Left lung (tissue), 10 donors: Measurements from ENCODE around the gene TSC22D3. TPM values are rescaled to one million over a fixed set of nuclear protein-coding genes. Genes with fewer than 3 reads are reported as not detected.

Experiments
- ATAC-seq: fragments of 200-7000 bp; cut with Tn5 transposase; one replicate; pipeline ENCODE4 v1.9.1; 2020; ENCODE audit warnings: moderate library complexity
- DNase-seq, 4 donors: peaks; one replicate each; pipeline ENCODE4 v3.0.0-alpha.2; 2013 to 2020
- H3K27ac ChIP-seq, 2 donors: fragments of 200-600 bp; sonication (generic) in 1 of 2; one replicate each; pipeline versions ENCODE4 v1.5.0 to v1.8.0; 2020 to 2021
- H3K27me3 ChIP-seq, 2 donors: fragments of 200-600 bp; sonication (generic) in 1 of 2; one replicate each; pipeline versions ENCODE4 v1.5.0 to v1.8.0; 2020 to 2021
- H3K36me3 ChIP-seq, 2 donors: fragments of 200-600 bp; sonication (generic) in 1 of 2; one replicate each; pipeline versions ENCODE4 v1.5.0 to v1.8.0; 2020 to 2021
- H3K4me1 ChIP-seq, 2 donors: fragments of 200-600 bp; one replicate each; pipeline ENCODE4 v1.8.0; 2021
- H3K4me3 ChIP-seq, 2 donors: fragments of 200-600 bp; sonication (generic) in 1 of 2; one replicate each; pipeline versions ENCODE4 v1.5.0 to v1.8.0; 2020 to 2021; ENCODE audit warnings: mild to moderate bottlenecking in 1 of 2
- H3K9me3 ChIP-seq, 2 donors: fragments of 200-600 bp; sonication (generic) in 1 of 2; one replicate each; pipeline versions ENCODE4 v1.5.0 to v1.8.0; 2020 to 2021
- CTCF ChIP-seq, 2 donors: fragments of 200-600 bp; sonication (generic) in 1 of 2; IDR thresholded peaks; one replicate each; pipeline versions ENCODE4 v1.5.0 to v1.8.0; 2021; ENCODE audit warnings: antibody characterized with exemption in 2 of 2
- intact Hi-C, 2 donors: fragments of 100-400 bp; cut with DNase I; formaldehyde crosslinking; loops; one replicate each; pipeline versions ENCODE4 v1.11.2 to v1.14.2; 2022
- polyA plus RNA-seq, 6 donors: library from polyadenylated mRNA; unstranded; fragments of 120-200 nt; gene quantifications; one replicate each; pipeline ENCODE4 v1.2.1, GENCODE V29; 2013; ENCODE audit not compliant: insufficient read length in 6 of 6
- total RNA-seq, 2 donors: library from RNA; stranded (reverse); fragmentation: NEBNext Ultra II Directional; extraction: Animal tissue kit (Norgen Biotek cat#: 25700); gene quantifications; one replicate each; pipeline ENCODE4 v1.2.1, GENCODE V29; 2021
- donor health status: DM: no; HTN: yes; CAD: no.
- donor health status: DM: no; HTN: no; CAD: no.

Gene TSC22D3
- total and polyA plus RNA-seq, 8 donors: 119 to 156 (median 126) TPM

- no peak for TF ChIP-seq CTCF (IDR thresholded peaks at IDR 0.05)
- Histone ChIP-seq H3K9me3 (no peaks in the 10 kb centered on the region), H3K4me1 (peaks cover 0 to 4% of the 10 kb centered on the region in 2 donors), H3K27me3 (no peaks in the 10 kb centered on the region), H3K4me3 (no peak overlapping the region), H3K36me3 (no peaks in the 10 kb centered on the region), H3K27ac (no peak overlapping the region)
- ATAC-seq: no peak
- DNase-seq: no peak
- intact Hi-C loops: no loop called here
These were observed 22.4 kb downstream of the TSC22D3 start for GRCh38 chrX:107753187-107753586.

- DNase-seq (no peak), ATAC-seq (no peak)
- no peaks in the 10 kb centered on the region for H3K36me3 ChIP-seq
- H3K27me3 ChIP-seq: no peaks in the 10 kb centered on the region
- no peaks in the 10 kb centered on the region for H3K9me3 ChIP-seq
- no peak for TF ChIP-seq CTCF (IDR thresholded peaks at IDR 0.05)
- no peak overlapping the region for H3K4me3 ChIP-seq
- peaks cover 0 to 4% of the 10 kb centered on the region in 2 donors for H3K4me1 ChIP-seq
- no peak overlapping the region for H3K27ac ChIP-seq
- intact Hi-C loops: no loop called here
These were observed 22.9 kb downstream of the TSC22D3 start for GRCh38 chrX:107752714-107753113.

GRCh38 chrX:107752043-107752442, 23.5 kb downstream of the TSC22D3 start:
- Histone ChIP-seq H3K4me1 (peaks cover 0 to 4% of the 10 kb centered on the region in 2 donors), H3K27me3 (no peaks in the 10 kb centered on the region), H3K4me3 (no peak overlapping the region), H3K9me3 (no peaks in the 10 kb centered on the region), H3K36me3 (no peaks in the 10 kb centered on the region), H3K27ac (no peak overlapping the region)
- no peak for TF ChIP-seq CTCF (IDR thresholded peaks at IDR 0.05)
- ATAC-seq: no peak
- intact Hi-C loops: no loop called here
- no peak for DNase-seq

DNA sequence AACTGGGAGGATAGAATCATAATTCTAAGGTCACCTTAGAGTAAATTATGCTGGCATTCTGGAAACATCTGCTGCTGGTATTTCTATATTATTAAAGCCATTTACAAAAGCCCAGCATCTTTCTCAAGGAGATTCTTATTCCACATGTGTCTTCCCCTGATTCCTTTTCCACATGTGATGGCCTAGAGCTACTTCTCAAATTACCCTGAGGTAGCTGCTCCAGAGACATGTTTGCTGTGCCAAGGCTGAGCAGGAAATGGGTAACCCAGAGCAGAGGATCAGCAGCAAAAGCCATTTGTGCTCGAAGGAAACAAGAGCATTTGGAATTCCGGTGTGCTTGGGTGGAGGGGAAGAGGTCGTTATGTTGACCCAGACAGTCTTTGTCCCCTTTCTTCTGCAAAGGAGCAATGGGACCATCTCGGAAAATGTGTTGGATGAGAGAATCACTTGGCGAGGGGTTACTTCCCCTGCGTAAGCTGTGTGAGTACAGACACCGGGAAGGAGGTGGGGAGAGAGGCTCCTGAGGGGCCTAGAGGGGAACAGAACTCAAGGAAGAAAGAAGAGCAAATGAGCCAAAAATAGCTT, 24.6 kb downstream of the TSC22D3 start:
- DNase-seq (no peak), ATAC-seq (no peak)
- Histone ChIP-seq H3K27me3 (no peaks in the 10 kb centered on the region), H3K9me3 (no peaks in the 10 kb centered on the region), H3K4me3 (no peak overlapping the region), H3K4me1 (peaks cover 0 to 4% of the 10 kb centered on the region in 2 donors), H3K36me3 (no peaks in the 10 kb centered on the region), H3K27ac (no peak overlapping the region)
- TF ChIP-seq CTCF (IDR thresholded peaks at IDR 0.05): no peak
- intact Hi-C loops: no loop called here

GRCh38 chrX:107750263-107750662, 25.3 kb downstream of the TSC22D3 start:
- Histone ChIP-seq H3K4me1 (peaks cover 0 to 4% of the 10 kb centered on the region in 2 donors), H3K36me3 (no peaks in the 10 kb centered on the region), H3K4me3 (no peak overlapping the region), H3K27ac (no peak overlapping the region), H3K9me3 (no peaks in the 10 kb centered on the region), H3K27me3 (no peaks in the 10 kb centered on the region)
- DNase-seq (no peak), ATAC-seq (no peak)
- no peak for TF ChIP-seq CTCF (IDR thresholded peaks at IDR 0.05)
- intact Hi-C loops: no loop called here
